HG02642 (cell line): ENCODE measurements around the gene KLHL22.
"Not testable (repeated sequence)": the region's sequence is repeated elsewhere in the genome, so short reads cannot be mapped to it uniquely, and the experiment has no call there.

Experiments
- ATAC-seq: cut with Tn5 transposase; IDR thresholded peaks from one replicate; pipeline ENCODE4 v1.9.1; 2021; ENCODE audit warnings: mild to moderate bottlenecking; ENCODE audit not compliant: unreplicated experiment, poor library complexity

KLHL22 gene

DNA sequence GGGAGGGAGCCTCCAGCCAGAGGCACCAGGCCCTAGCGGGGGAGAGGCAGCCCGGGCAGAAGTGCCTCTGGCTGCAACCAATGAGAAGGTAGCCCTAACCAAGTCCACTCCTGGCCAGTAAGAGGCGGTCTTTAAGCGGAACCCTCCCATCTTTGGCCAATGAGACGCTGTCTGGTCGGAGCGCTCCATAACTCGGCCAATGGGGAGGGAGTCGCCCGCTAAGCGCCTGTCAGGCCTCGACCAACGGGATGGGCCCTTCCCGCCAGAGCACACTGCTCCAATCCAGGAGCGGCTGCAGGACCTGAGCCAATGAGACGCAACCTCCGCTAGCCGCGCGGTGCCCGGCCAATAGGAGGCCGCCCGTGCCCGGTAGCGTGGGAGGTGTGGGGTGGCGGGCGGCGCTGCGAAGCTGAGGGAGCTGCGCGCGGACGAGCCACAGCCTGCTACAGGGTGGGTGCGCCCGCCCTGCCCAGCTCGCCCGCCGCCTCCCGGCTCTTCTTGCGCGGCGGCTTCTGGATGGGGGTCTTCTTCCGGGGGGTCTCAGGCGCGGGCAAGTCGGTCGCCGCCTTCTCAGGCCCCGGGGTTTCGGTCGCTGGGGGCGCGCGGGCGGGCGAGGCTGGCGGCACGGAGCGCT, 70.5 kb downstream of the KLHL22 start:
- ATAC-seq, result no peak

GRCh38 chr22:20424568-20424931, 71.0 kb downstream of the KLHL22 start:
- ATAC-seq, result no peak

DNA sequence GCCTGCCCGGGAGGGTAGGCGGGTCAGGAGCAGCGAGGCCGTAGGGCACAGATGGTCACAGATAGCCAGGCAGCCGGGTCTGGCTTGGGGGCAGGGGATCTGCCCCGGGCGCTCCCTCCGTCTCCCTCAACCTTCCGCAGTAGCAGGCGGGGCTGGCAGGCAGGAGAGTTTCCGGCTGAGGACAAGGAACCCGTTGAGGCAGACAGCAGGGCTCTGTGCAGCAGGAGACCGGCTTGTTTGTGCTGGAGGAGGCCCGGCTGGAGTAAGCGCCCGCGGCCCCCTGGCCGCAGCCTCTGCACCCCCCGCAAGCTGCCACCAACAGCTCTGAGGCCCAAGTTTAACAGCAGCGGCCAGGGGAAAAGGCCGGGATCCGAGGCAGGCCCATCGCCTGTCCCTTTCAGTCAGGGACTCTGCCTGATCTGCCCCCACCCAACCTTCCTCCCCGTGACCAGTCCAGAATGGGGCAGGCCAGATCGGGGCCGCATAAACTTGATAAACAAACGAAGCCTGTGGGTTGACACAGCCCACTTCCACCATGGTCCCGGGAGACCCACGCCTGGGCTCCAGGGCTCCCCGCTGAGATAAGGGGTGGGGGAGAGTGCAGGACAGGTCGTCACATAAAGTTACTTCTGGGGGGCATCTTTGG, 71.6 kb downstream of the KLHL22 start:
- no peak for ATAC-seq

GRCh38 chr22:20423008-20423905, 72.3 kb downstream of the KLHL22 start:
- ATAC-seq, result no peak

DNA sequence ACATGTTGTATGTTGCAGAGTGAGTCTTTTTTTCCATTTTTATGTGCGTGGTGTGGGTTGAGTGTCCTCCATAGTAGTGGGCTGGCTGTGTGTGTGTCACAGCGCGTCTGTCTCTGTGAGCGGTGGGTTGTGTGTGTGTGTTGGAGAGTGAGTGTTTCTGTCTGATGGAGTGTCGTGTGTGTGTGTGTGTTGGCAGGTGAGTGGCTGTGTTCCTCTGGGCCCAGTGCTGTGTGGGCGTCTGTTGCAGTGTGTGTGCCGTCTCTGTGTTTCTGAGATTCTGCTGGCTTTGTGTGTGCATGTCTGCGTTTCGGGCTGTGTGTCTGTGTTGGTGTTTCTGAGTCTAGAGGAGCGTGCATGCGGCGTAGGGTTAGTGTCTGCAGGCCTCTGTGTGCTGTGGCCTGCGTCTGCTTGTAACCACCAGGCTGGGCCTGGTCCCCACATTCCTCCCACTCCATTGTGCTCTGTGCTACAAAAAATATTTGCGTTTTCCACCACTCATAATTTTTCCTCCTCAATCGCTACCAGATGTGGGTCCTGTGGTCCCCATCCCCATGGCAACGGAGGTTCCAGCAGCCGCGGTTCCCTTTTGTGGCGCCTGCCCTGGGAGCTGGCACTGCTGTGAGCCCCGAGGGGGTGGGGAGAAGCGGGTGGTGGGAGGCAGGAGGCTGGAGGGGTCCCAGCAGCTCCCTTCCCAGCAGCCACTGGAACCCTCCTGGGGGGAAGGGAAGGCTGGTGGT, 73.2 kb downstream of the KLHL22 start:
- ATAC-seq, result no peak

GRCh38 chr22:20421507-20421874, 74.1 kb downstream of the KLHL22 start:
- ATAC-seq, result no peak

- ATAC-seq, result no peak
These were observed 75.3 kb downstream of the KLHL22 start for GRCh38 chr22:20420157-20420842.

GRCh38 chr22:20419664-20419951, 76.0 kb downstream of the KLHL22 start:
- no peak for ATAC-seq

GRCh38 chr22:20418211-20418788, 77.3 kb downstream of the KLHL22 start:
- ATAC-seq, result no peak

GRCh38 chr22:20415699-20416098, 79.9 kb downstream of the KLHL22 start:
- not testable (repeated sequence) for ATAC-seq

- not testable (repeated sequence) for ATAC-seq
These were observed 80.4 kb downstream of the KLHL22 start for GRCh38 chr22:20415241-20415640.

DNA sequence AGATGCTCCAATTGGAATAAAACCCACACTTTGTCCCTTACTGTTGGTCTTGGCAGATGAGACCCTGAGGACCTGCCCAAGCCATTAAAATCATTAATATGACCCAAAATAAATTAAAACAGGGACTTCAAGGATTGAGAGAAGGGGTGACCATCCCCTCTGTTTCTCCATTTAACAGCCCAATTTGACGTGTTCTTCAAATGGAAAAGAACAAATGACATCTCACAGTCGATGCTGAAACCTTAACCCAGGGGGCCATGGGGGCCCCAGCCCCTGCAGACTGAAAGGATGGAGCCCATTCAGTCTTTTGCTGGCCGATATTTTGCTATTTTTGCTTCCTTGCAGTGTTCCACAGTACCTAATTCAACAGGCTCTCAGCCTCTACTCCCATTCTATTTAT, 81.1 kb downstream of the KLHL22 start:
- ATAC-seq, result no peak

DNA sequence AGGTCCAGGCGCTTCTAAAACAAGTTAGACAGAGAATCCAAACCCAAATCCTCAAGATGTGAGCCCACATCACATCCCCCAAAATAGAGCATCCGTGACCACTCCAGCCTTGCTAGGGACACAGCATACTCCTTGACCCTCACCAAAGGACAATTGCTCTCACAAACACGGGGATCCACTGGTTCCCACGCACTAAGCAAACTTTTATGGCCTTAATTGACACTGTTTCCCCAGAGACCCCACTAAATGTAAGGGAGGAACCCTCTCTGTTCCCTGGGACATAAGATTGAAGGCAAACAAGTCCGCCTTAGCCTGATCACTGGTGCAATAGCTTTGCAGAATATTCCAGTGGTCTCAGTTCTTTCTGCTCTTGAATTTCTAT, 81.5 kb downstream of the KLHL22 start:
- ATAC-seq, result no peak

- no peak for ATAC-seq
These were observed 82.2 kb downstream of the KLHL22 start for GRCh38 chr22:20413217-20414058.

DNA sequence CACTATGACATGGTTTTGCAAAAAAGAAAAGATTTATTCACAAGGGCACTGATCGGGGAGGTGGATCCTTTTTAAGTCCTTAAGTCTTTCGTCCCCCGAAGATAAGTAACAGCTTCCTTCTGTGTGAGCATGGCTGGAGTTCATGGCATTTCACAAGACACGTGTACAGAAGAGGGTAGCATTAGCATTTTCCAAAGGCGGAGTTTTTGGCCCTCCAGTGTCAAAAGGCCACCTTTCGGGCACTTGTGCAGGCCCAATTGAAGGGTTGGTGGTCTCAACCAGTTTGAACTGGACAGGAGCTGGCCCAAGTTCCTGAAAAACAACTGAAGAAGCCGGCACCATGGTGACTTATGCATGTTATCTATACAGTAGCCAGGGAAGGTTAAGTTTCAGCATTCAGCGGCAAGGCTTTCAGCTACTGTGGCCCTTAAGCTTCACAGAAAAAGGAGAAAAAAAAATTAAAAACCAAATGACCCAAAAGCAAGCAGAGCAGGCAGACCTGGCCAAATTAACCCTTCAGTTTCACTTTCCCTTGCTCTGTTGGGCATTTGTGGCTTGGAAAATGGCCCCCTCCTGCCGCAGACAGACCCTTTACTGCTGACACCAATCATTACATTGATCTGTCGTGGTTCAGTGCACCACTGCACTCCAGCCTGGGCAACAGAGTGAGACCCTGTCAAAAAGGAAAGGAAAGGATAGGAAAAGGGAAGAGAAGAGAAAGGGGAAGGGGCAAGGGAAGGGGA, 83.0 kb downstream of the KLHL22 start:
- no peak for ATAC-seq

DNA sequence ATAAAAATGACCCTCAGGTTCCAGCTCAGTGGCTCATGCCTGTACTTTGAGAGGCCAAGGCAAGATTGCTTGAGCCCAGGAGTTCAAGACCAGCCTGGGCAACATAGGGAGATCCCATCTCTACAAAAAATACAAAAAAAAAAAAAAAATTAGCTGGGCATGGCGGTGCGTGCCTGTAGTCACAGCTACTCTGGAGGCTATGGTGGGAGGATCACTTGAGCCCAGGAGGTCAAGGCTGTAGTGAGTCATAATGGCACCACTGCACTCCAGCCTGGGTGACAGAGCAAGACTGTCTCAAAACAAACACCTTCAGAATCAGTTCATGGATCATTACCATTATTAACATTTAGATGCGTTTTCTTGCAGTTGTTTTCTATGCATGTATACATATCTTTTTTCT, 86.2 kb downstream of the KLHL22 start:
- ATAC-seq, result not testable (repeated sequence)

DNA sequence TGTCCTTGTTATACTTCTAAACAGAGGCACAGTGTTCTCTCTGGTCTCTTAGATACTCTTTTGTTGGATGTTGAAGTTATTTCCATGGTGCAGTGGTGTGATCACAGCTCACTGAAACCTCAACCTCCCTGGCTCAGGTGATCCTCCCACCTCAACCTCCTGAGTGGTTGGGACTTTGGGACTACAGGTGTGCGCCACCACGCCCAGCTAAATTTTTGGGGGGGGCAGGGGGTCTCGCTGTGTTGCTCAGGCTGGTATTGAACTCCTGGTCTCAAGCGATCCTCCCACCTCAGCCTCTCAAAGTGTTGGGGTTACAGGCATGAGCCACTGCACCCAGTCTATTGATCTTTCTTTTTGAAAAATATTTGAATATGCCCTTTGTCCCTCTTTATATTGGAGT, 86.7 kb downstream of the KLHL22 start:
- ATAC-seq, result no peak

DNA sequence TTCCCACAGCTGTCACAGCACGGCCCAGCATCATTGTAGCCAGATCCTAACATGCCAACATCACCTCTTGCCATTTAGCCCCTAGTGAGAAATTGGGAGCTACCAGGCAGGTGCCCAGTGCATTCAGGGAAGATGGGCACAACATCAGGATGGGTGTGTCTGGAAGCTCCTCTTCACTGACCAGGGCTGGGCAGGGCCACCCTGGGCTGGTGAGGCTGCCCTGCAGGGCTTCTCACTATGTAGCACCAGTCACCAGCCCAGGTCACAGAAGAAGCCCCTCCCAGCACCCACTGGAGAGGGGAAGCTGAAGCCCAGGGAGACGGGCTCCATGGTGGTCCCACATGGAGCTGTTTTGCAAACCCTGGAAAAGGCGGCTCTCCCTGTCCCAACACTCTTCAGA, 87.8 kb downstream of the KLHL22 start:
- no peak for ATAC-seq
